Measurements from ENCODE around the gene CDH23. TPM values are rescaled to one million over a fixed set of nuclear protein-coding genes. Genes with fewer than 3 reads are reported as not detected.

Gene CDH23
- total and polyA plus RNA-seq, 2 of the 8 experiments (the other 6 are each of a cell fraction or from before 2014, with no cell fraction given): 1.9 to 4.9 TPM

GRCh38 chr10:71608819-71609768, 212.4 kb downstream of the CDH23 start:
- Histone ChIP-seq H2BK120ac (replicated peaks; ENCODE audit: low read depth, low read length) (no peak overlapping the region), H3K14ac (ENCODE audit: insufficient read length) (no peak overlapping the region), H2AFZ (ENCODE audit: low read length) (no peak overlapping the region), H3K79me2 (ENCODE audit: control insufficient read depth in 1 of 2, insufficient read depth in 2 of 2, low read length in 2 of 2) (no peaks in the 10 kb centered on the region), H4K20me1 (replicated peaks in 1 of 2; ENCODE audit: control insufficient read depth in 1 of 2, insufficient read depth in 2 of 2, low read length in 2 of 2) (no peaks in the 10 kb centered on the region), H3K36me3 (ENCODE audit: control insufficient read depth in 2 of 4, insufficient read depth in 4 of 4, low read length in 3 of 4) (no peaks in the 10 kb centered on the region), H3K4me2 (ENCODE audit: insufficient read depth in 1 of 2, low read depth in 2 of 2, low read length in 2 of 2) (no peak overlapping the region), H3K18ac (ENCODE audit: extremely low read depth, low read length) (peak overlapping the region; percentile 56; the same call in 1 of the 2 replicates), H4K91ac (replicated peaks; ENCODE audit: insufficient read length, low read length) (peak overlapping the region; percentile 68), H3K27me3 (replicated peaks in 1 of 4; ENCODE audit: control insufficient read depth in 3 of 4, extremely low read depth in 1 of 4, insufficient read depth in 3 of 4, low read length in 3 of 4) (no peaks in the 10 kb centered on the region), H4K5ac (ENCODE audit: insufficient read length, low read depth, low read length) (no peak overlapping the region), H3K4me3 (ENCODE audit: extremely low read depth in 1 of 4, insufficient read depth in 2 of 4, low read depth in 3 of 4, low read length in 4 of 4) (no peak overlapping the region), H3K9ac (replicated peaks in 1 of 4; ENCODE audit: extremely low read depth in 1 of 4, low read depth in 3 of 4, low read length in 3 of 4) (no peak overlapping the region), H3K23ac (ENCODE audit: insufficient read length) (no peak overlapping the region), H2BK5ac (ENCODE audit: low read depth, low read length) (no peak overlapping the region), H3K9me3 (ENCODE audit: insufficient read depth in 2 of 2, low read depth in 1 of 2, low read length in 1 of 2) (no peaks in the 10 kb centered on the region), H3K56ac (replicated peaks; ENCODE audit: insufficient read length, low read depth, low read length) (no peak overlapping the region), H3K27ac (ENCODE audit: low read depth, low read length) (no peak overlapping the region), H3K23me2 (ENCODE audit: low read depth, low read length) (peaks cover 2% of the 10 kb centered on the region; the same call in 1 of the 2 replicates), H2BK12ac (ENCODE audit: low read depth, low read length) (0 out of 2 replicates have a peak overlapping the region, but pooled peaks have one; percentile 81), H2BK20ac (ENCODE audit: low read length) (no peak overlapping the region), H3K4ac (replicated peaks; ENCODE audit: insufficient read length, low read depth, low read length) (no peak overlapping the region), H4K8ac (ENCODE audit: extremely low read depth, insufficient read depth, low read length) (no peak overlapping the region), H3K79me1 (ENCODE audit: low read depth, low read length) (no peaks in the 10 kb centered on the region), H3K4me1 (replicated peaks in 1 of 4; ENCODE audit: control insufficient read depth in 3 of 4, insufficient read depth in 4 of 4, low read length in 3 of 4) (peaks cover 6 to 18% (median 17%) of the 10 kb centered on the region in 4 experiments), H2BK15ac (ENCODE audit: low read length) (no peak overlapping the region), H2AK5ac (ENCODE audit: low read depth, low read length) (no peak overlapping the region)
- TF ChIP-seq RAD21 (IDR thresholded peaks at IDR 0.05 in 1 of 2, conservative IDR thresholded peaks at IDR 0.05 in 1 of 2; ENCODE audit: low read depth in 2 of 2, low read length in 2 of 2) (peak; percentile 85 to 90), JUN (IDR thresholded peaks at IDR 0.05; ENCODE audit: low read depth, low read length) (no peak), TEAD4 (IDR thresholded peaks at IDR 0.05; ENCODE audit: low read depth, low read length) (no peak), KDM1A (IDR thresholded peaks at IDR 0.05; ENCODE audit: borderline replicate concordance, low read length) (peak; percentile 37; the same call in 1 of the 2 replicates), CTCF (IDR thresholded peaks at IDR 0.05; ENCODE audit: control extremely low read depth in 1 of 3, insufficient read depth in 1 of 3, low read depth in 1 of 3, low read length in 3 of 3) (peak; percentile 85 to 95 (median 91))
- peak; percentile 67 to 92 for DNase-seq (ENCODE audit: low read depth in 1 of 2, low spot score in 2 of 2)
- CTCF ChIA-PET (ENCODE audit: partially characterized antibody): interaction anchor here (0.6 to 9.2 kb wide), 72 partner anchors 10 to 1486 kb away, joined by 3 to 169 read pairs (median 5); partner anchors contain the start of genes CDH23, SLC29A3 and VSIR
- peak; percentile 45 for FAIRE-seq
- 65% methylated on average over 17 of the region's 20 CpGs; no CpG with 5 or more reads in 1 of the 2 experiments for WGBS, 2 experiments (ENCODE audit: extremely low coverage in 1 of 2, insufficient coverage in 1 of 2, insufficient read length in 1 of 2, insufficient replicate concordance in 2 of 2, low coverage in 1 of 2, low lambda C conversion rate in 2 of 2, missing lambda C conversion rate in 1 of 2)
- POLR2A ChIA-PET (ENCODE audit: partially characterized antibody): interaction anchor here (1.2 kb wide), 1 partner anchor 13 kb away, joined by 3 read pairs; no protein-coding TSS in a partner anchor
